ENCODE measurements around the gene LUZP4.

The LUZP4 gene

GRCh38 chrX:115348446-115349225, 59.1 kb downstream of the LUZP4 start:
- ChIA-PET POLR2A (no interaction called here), CTCF (no interaction called here)
- 94% methylated on average over 2 of the region's 7 CpGs for WGBS (ENCODE audit: insufficient coverage)
- Histone ChIP-seq H3K27me3 (replicated peaks in 2 of 5; ENCODE audit: control insufficient read depth in 4 of 5, insufficient read depth in 5 of 5, low read length in 4 of 5) (peaks cover 0 to 5% (median 0%) of the 10 kb centered on the region in 5 experiments), H3K27ac (ENCODE audit: insufficient read depth in 1 of 2, low read depth in 1 of 2, low read length in 2 of 2, poor library complexity in 1 of 2, severe bottlenecking in 2 of 2) (no peak overlapping the region), H3K36me3 (ENCODE audit: control insufficient read depth in 4 of 4, insufficient read depth in 4 of 4, low read length in 3 of 4) (no peaks in the 10 kb centered on the region), H3K9me3 (ENCODE audit: control extremely low read depth in 1 of 5, control insufficient read depth in 4 of 5, insufficient read depth in 2 of 5, low read depth in 1 of 5, low read length in 4 of 5) (no peaks in the 10 kb centered on the region), H3K4me3 (ENCODE audit: control insufficient read depth in 1 of 7, extremely low read depth in 1 of 7, insufficient read depth in 4 of 7, low read depth in 2 of 7, low read length in 6 of 7) (no peak overlapping the region), H3K4me1 (ENCODE audit: control extremely low read depth in 1 of 4, control insufficient read depth in 4 of 4, insufficient read depth in 4 of 4, low read length in 3 of 4) (peaks cover 0 to 11% (median 0%) of the 10 kb centered on the region in 4 experiments)
- DNase-seq = no peak

GRCh38 chrX:115350711-115351381, 61.3 kb downstream of the LUZP4 start:
- ChIA-PET POLR2A (no interaction called here), CTCF (no interaction called here)
- Histone ChIP-seq H3K27me3 (replicated peaks in 2 of 5; ENCODE audit: control insufficient read depth in 4 of 5, insufficient read depth in 5 of 5, low read length in 4 of 5) (peaks cover 0 to 5% (median 0%) of the 10 kb centered on the region in 5 experiments), H3K4me1 (ENCODE audit: control extremely low read depth in 1 of 4, control insufficient read depth in 4 of 4, insufficient read depth in 4 of 4, low read length in 3 of 4) (peaks cover 0 to under 1% (median 0%) of the 10 kb centered on the region in 4 experiments), H3K4me3 (ENCODE audit: control insufficient read depth in 1 of 7, extremely low read depth in 1 of 7, insufficient read depth in 4 of 7, low read depth in 2 of 7, low read length in 6 of 7) (no peak overlapping the region), H3K27ac (ENCODE audit: insufficient read depth in 1 of 2, low read depth in 1 of 2, low read length in 2 of 2, poor library complexity in 1 of 2, severe bottlenecking in 2 of 2) (no peak overlapping the region), H3K36me3 (ENCODE audit: control insufficient read depth in 4 of 4, insufficient read depth in 4 of 4, low read length in 3 of 4) (no peaks in the 10 kb centered on the region), H3K9me3 (ENCODE audit: control extremely low read depth in 1 of 5, control insufficient read depth in 4 of 5, insufficient read depth in 2 of 5, low read depth in 1 of 5, low read length in 4 of 5) (no peaks in the 10 kb centered on the region)
- DNase-seq = no peak
- 71% methylated on average over 6 of the region's 10 CpGs for WGBS (ENCODE audit: insufficient coverage)

GRCh38 chrX:115356369-115356768, 66.9 kb downstream of the LUZP4 start:
- Histone ChIP-seq H3K4me3 (ENCODE audit: control insufficient read depth in 1 of 7, extremely low read depth in 1 of 7, insufficient read depth in 4 of 7, low read depth in 2 of 7, low read length in 6 of 7) (no peak overlapping the region), H3K27me3 (replicated peaks in 2 of 5; ENCODE audit: control insufficient read depth in 4 of 5, insufficient read depth in 5 of 5, low read length in 4 of 5) (peaks cover 0 to 4% (median 0%) of the 10 kb centered on the region in 5 experiments), H3K27ac (ENCODE audit: insufficient read depth in 1 of 2, low read depth in 1 of 2, low read length in 2 of 2, poor library complexity in 1 of 2, severe bottlenecking in 2 of 2) (no peak overlapping the region), H3K9me3 (ENCODE audit: control extremely low read depth in 1 of 5, control insufficient read depth in 4 of 5, insufficient read depth in 2 of 5, low read depth in 1 of 5, low read length in 4 of 5) (no peaks in the 10 kb centered on the region), H3K36me3 (ENCODE audit: control insufficient read depth in 4 of 4, insufficient read depth in 4 of 4, low read length in 3 of 4) (no peaks in the 10 kb centered on the region), H3K4me1 (ENCODE audit: control extremely low read depth in 1 of 4, control insufficient read depth in 4 of 4, insufficient read depth in 4 of 4, low read length in 3 of 4) (no peaks in the 10 kb centered on the region)
- WGBS (ENCODE audit: insufficient coverage) = 80% methylated on average over 1 of the region's 4 CpGs
- POLR2A ChIA-PET = no interaction called here
- no peak for DNase-seq
- CTCF ChIA-PET = no interaction called here
